Measurements from ENCODE around the gene TRIP13.
"Not testable (repeated sequence)": the region's sequence is repeated elsewhere in the genome, so short reads cannot be mapped to it uniquely, and the experiment has no call there.

TRIP13 gene, protein sequence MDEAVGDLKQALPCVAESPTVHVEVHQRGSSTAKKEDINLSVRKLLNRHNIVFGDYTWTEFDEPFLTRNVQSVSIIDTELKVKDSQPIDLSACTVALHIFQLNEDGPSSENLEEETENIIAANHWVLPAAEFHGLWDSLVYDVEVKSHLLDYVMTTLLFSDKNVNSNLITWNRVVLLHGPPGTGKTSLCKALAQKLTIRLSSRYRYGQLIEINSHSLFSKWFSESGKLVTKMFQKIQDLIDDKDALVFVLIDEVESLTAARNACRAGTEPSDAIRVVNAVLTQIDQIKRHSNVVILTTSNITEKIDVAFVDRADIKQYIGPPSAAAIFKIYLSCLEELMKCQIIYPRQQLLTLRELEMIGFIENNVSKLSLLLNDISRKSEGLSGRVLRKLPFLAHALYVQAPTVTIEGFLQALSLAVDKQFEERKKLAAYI

DNA sequence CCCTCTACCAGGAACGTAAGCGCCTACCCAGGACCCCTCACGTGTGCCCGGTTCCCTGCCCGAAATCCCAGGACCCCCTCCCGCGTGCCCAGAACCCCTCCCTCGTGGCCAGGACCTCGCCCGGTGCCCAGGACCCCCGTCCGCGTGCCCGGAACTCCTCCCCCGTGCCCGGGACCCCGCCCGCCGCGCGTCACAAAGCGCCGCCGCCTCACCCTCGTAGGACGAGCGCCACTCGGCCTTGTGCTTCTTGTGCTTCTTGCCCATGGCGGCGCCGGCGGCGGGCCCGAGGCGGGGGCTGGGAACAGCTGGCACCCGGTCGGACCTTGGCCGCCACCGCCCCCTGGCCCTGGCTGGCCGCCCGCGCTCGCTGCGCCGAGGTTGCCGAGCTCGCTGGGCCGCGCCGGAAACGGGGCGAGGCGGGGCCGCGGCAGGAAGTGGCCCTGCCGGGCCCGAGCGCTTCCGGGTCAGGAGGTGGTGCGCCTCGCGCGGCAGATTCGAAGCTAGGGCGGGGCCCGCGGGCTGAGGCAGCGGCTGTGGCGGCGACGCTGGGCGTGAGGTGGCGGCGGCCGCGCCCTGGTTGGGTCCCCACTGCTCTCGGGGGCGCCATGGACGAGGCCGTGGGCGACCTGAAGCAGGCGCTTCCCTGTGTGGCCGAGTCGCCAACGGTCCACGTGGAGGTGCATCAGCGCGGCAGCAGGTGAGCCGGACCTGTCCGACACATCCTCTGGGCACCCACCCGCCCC is at the start of gene TRIP13, which contains the start of gene BRD9:
TSS of gene TRIP13 (plus strand) at position 491 of the 743 bp plus-strand sequence. CDS start at position 606, 115 bp downstream.
TSS of gene BRD9 (minus strand) at position 408 of the 743 bp plus-strand sequence. CDS start at position 264, 144 bp downstream.
- peak; percentile 81 for DNase-seq

DNA sequence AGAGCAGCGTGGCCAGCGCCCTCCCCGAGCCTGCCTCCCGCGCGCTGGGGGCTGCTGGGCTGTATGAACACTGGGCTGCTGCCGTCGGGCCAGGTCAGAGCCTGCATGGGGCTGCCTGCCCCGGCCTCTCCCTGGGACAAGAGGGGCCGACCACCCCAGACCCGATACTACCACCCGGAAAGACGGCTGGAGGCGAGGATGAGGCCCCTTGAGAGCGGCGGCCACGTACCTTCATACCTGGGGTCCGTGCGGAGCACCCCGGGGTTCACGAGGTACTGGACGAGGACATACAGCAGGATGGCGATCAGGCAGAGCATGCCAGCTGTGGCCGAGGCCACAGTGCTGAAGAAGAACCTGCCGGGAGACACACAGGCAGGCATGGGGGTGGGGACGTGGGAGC is 49.3 kb upstream of the TRIP13 start:
- DNase-seq = not testable (repeated sequence)

DNA sequence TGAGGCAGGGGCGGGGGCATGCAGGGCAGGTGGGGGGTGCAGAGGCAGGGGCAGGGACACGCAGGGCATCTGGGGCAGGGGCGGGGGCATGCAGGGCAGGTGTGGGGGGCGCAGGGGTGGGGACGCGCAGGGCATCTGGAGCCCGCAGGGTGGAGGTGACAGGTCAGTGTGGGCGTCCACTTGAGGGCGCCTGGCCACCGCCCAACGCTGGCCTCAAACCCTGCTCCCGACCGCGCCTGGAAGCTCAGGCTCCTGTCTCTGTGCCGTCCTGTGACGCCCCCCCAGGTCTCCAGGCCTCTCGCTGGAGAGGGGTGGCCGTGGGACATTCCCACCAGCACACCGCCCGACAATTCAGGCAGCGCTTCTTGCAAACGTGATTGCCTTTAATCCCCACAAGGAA is 48.8 kb upstream of the TRIP13 start:
- DNase-seq = not testable (repeated sequence)

DNA sequence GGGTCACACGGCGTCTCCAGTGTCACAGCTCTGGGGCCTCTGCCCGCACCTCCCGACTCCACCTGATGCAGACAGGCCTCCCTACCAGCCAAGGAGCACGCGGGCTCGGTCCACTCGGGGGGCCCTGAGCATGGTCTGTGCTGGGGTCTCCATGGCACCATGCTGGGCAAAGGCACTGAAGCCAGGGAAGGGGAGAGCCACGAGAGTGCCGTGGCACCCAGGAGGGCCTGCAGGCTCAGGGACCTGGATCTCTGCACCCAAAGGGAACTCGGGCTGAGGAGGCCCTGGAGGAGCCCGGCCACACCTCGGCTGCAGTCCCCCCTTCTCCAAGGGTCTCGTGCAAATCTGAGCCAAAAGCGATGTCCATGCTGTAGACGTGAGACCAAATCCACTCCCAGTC is 48.3 kb upstream of the TRIP13 start:
- not testable (repeated sequence) for DNase-seq

DNA sequence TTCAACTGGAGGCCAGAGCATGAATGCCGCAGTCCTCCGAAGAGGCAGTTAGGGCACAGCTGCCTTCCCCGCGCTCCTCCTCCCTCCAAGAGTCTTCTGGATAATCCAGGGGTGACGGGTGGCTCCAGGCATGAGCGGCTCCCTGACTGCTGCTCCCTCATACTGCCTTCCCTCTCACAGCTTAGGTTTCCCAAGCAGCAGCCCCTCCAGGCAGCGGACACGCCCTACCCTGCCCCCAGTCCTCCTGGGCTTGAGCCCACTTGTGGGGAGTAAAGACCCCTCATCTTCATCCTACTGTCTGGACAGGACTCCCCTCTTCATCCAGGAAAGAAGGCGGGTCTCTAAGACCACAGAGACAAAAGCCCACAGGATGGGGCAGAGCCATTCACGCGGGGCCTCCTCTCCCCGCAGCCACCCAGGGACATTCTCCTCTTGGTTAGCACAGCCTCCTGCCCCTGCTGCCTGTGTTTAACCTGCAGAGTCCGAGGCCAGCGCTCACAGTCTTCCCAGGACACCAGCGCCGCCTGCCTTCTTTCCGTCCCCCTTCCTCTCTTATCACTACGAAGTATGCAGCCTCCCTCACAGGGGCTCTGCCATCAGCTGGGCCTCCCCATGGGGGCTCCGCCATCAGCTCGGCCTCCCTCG is 47.5 kb upstream of the TRIP13 start:
- DNase-seq = not testable (repeated sequence)

DNA sequence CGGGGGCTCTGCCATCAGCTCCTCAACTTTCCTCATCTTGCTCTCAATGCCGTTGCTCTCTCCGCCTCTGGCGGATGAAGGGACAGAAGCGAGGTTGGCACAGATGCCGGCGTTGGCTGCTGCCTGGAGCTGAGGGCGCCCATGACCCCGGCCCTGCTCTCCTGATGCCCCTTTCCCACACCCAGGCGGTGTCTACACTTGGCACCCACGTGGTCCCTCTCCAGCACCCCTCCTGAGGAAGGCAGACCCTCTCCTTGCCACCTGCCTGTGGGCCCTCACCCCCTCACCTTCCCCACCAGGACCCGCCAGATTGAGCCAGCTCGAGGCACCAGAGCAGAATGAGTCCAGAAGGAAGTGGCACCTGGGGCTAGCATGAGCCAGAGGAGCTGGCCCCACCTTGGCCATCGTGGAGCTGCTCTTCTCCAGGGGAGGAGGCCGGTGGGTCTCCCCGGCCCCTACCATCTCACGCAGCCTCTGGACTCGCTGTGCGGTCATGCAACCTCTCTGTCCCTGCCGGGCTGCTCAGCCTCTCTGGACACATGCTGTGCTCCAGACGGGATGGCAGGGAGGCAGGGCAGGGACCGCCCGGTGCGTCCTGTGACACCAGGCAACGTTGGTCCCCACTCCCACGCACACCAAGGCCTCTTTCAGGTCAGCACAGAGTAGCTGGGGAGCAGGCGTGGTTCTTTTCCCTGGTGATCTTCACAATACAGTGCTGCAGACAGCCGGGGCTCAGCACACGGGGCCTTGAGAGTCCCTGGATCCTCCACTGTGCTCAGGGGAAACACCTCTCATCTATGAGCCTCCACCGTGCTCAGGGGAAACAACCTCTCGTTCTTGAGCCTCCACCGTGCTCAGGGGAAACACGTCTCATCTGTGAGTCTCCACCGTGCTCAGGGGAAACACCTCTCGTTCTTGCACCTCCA is 46.7 kb upstream of the TRIP13 start:
- DNase-seq = not testable (repeated sequence)

DNA sequence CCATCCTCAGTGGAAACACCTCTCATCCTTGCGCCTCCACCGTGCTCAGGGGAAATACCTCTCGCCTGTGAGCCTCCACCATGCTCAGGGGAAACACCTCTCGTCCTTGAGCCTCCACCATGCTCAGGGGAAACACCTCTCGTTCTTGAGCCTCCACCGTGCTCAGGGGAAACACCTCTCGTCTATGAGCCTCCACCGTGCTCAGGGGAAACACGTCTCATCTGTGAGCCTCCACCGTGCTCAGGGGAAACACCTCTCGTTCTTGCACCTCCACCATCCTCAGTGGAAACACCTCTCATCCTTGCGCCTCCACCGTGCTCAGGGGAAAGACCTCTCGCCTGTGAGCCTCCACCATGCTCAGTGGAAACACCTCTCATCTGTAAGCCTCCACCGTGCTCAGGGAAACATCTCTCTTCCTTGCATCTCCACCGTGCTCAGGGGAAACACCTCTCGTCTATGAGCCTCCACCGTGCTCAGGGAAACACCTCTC is 46.0 kb upstream of the TRIP13 start:
- DNase-seq = not testable (repeated sequence)

DNA sequence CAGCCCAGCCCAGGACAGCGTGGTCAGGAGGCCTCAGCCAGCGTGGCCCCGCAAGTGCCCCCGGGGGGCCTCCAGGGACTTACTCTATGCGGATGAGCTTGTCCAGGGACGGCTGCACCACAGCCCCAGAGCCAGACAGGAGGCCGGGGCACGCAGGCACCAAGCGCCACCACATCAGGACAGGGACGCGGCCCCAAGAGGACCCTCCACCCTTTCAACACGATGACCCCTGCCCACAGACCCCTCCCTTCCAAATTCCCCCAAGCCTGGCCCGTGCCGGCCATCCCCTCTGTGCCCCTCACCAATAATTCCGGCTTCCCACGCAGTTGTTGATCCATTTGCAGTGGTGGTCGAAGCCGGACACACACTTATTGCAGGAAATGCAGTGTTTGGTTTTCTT is 45.5 kb upstream of the TRIP13 start:
- not testable (repeated sequence) for DNase-seq

DNA sequence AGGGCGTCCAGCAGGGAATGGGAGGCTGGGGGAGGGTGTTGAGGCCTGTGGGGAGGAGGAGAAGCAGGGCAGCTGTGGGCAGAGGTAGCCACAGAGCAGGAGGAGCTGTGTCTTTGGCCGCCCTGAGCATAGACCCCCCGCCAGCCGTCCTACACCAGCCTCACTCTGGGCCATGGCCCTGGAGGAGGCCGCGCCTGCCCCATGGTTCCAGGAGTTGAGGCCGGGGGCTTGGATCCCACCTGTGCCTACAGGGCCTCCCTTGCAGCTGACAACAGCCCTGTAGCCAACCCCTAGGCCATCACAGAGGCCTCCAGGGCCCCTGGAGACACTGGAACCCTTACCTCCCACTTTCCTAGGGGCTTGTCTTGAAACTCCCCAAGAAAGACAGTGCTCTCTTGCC is 44.9 kb upstream of the TRIP13 start:
- not testable (repeated sequence) for DNase-seq

DNA sequence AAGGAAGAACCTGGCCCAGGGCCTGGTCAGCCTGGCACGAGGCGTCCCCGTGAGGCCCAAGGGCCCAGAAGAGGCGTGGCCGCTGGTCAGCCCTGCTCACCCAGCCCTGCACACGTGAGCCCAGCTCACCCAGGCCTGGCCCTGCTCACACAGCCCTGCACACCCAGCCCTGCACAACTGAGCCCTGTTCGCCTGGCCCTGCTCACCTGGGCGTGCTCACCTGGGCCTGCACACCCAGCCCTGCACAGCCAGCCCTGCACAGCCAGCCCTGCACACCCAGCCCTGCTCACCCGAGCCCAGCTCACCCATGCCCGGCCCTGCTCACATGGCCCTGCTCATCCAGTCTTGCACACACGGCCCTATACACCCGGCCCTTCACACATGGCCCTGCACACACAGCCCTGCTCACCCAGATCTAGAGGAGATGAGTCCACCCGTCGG is 44.0 kb upstream of the TRIP13 start:
- no peak for DNase-seq

DNA sequence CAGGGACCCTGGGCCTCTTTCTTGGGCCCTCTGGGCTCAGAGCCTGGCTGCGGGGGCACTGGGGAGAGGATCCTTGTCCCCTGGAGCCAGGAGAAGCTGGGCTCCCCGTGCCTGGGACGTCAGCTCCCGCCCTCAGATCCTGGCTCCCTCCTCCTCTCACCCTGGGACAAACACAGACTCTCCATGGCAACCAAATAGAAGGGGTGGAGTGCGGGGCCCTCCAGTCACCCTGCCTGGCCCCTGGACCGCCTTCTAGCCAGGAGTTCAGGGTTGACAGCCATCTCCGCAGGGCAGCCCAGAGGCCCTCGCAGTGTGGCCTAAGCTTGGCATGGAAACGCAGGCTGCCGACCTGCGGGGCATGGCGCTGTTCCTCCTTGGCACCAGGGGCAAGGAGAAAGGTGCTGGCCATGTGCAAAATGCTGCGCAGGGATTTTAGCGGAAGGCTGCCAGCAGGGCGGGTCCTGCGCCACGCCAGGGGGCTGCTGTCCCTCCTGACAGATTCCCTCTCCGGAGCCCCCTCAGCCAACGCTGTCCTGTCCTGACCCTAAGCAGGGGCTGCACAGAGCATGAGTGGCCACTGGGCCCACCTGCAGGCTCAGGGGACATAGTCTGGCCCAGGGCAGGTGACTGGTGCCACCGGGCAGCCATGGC is 42.9 kb upstream of the TRIP13 start:
- no peak for DNase-seq

DNA sequence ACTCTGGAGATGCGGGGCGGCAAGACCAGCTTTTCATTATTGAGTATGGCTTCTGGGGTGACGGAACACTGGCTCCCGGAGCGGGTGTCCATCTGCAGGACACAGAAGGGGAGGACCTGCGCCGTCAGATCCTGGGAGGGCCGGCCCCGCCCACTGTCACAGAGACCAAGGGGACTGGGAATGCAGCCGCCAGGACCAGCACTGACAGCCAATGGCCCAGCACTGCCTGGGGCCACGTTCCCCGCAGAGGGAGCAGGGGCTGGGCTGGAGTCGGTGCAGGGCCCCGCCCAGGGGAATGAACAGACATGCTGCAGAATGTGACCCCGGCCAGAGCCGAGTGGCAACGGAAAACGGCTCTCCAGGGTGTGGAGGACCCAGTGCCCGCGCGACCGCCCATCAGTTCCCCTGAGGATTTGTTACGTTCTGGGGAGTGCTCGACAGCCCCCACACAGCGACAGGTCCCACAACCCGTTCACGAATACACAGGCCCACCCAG is 42.1 kb upstream of the TRIP13 start, which contains the start of gene ZDHHC11:
TSS of gene ZDHHC11 (minus strand) at position 476 of the 496 bp plus-strand sequence. CDS start at position 92, 384 bp downstream.
- DNase-seq = no peak

DNA sequence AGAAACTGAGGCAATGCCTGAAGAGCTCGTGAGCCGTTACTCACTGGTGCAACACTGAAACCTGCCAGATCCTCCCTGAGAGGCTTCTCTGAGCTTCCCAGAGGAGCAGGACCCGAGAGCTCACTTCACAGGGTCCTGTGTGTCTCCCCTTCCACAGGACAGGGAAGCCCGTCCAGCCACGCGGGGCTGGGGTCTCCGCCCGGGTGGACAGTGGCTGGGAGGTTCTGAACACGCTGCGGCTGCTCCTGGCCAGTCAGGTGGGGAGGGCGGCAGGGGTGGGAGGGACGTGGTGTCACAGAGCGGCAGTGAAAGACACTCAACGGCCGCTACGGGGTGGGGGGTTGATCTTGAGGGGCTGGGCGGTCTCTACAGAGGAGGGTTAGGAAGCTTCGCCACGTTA is 41.6 kb upstream of the TRIP13 start:
- no peak for DNase-seq

DNA sequence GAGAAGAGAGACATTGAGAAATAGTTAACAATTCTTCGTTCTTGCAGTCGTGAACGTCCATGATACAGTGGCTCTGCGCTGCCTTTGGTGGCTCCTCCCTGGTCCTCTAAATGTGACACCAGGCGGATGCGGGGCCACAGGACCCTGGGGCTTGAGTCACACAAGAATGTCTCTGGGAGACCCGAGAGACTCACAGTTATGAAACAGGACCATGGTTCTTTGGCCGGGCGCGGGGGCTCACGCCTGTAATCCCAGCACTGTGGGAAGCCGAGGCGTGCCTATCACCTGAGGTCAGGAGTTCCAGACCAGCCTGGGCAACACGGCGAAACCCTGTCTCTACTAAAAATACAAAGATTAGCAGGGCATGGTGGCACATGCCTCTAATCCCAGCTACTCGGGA is 41.1 kb upstream of the TRIP13 start:
- no peak for DNase-seq

DNA sequence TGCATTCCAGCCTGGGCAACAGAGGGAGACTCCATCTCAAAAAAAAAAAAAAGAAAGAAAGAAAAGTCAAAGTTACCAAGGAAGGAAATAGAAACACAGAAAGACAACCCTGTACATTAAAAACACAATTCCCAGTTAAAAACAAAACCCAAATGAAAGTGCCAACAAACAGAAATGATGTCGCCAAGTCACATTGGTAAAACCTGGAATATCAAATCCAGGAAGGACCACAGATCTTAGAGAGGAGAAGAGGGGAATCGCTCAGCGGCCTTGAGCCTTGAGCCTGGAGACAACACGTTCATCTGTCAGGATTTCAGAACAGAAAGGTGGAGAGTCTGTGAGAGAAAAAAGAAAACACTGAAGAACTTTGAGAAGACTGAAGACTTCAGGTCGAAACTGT is 40.7 kb upstream of the TRIP13 start:
- DNase-seq = no peak

DNA sequence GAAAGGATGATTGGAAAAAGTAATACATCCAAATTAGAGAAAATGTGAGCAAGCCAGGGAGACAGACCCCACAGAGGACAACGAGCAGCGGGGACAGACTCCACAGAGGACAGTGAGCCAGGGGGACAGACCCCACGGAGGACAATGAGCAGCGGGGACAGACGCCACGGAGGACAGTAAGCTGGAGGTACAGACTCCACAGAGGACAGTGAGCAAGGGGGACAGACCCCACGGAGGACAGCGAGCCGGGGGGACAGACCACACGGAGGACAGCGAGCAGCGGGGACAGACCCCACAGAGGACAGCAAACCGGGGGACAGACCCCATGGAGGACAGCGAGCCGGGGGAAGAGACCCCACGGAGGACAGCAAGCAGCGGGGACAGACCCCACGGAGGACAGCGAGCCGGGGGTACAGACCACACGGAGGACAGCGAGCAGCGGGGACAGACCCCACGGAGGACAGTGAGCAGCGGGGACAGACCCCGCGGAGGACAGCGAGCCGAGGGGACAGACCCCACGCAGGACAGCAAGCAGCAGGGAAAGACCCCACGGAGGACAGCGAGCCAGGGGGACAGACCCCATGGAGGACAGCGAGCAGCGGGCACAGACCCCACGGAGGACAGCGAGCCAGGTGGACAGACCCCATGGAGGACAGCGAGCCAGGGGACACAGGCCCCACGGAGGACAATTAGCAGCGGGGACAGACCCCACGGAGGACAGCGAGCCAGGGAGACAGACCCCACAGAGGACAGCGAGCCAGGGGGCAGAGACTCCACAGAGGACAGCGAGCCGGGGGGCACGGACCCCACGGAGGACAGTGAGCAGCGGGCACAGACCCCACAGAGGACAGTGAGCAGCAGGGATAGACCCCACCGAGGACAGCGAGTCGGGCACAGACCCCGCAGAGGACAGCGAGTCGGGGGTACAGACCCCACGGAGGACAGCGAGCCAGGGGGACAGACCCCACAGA is 40.0 kb upstream of the TRIP13 start:
- no peak for DNase-seq

DNA sequence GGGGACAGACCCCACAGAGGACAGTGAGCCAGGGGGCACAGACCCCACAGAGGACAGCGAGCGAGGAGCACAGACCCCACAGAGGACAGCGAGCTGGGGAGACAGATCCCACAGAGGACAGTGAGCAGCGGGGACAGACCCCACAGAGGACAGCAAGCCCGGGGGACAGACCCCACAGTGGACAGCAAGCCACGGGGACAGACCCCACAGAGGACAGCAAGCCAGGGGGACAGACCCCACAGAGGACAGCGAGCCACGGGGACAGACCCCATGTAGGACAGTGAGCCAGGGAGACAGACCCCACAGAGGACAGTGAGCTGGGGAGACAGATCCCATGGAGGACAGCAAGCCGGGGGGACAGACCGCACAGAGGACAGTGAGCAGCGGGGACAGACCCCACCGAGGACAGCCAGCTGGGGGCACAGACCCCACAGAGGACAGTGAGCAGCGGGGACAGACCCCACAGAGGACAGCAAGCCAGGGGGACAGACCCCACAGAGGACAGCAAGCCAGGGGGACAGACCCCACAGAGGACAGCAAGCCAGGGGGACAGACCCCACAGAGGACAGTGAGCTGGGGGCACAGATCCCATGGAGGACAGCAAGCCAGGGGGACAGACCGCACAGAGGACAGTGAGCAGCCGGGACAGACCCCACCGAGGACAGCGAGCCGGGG is 39.1 kb upstream of the TRIP13 start:
- not testable (repeated sequence) for DNase-seq

DNA sequence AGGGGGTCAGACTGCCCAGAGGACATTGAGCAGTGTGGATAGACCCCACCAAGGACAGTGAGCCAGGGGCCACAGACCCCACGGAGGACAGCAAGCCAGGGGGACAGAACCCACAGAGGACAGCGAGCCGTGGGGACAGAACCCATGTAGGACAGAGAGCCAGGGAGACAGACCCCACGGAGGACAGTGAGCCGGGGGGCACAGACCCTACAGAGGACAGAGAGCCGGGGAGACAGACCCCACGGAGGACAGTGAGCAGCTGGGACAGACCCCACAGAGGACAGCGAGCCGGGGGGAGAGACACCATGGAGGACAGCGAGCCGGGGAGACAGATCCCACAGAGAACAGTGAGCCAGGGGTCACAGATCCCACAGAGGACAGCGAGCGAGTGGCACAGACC is 38.5 kb upstream of the TRIP13 start:
- DNase-seq = no peak
